Activated CD8-positive, alpha-beta memory T cell treated with anti-CD3 and anti-CD28 coated beads, Interleukin-2, amount 50 U/mL, for 1 hour (primary cell): ENCODE data around the gene EPS8L1.

Source experiments
- DNase-seq: peaks from one replicate; pipeline ENCODE4 v3.0.0-alpha.2; 2020; ENCODE audit errors: extremely low read depth

EPS8L1 gene

DNA sequence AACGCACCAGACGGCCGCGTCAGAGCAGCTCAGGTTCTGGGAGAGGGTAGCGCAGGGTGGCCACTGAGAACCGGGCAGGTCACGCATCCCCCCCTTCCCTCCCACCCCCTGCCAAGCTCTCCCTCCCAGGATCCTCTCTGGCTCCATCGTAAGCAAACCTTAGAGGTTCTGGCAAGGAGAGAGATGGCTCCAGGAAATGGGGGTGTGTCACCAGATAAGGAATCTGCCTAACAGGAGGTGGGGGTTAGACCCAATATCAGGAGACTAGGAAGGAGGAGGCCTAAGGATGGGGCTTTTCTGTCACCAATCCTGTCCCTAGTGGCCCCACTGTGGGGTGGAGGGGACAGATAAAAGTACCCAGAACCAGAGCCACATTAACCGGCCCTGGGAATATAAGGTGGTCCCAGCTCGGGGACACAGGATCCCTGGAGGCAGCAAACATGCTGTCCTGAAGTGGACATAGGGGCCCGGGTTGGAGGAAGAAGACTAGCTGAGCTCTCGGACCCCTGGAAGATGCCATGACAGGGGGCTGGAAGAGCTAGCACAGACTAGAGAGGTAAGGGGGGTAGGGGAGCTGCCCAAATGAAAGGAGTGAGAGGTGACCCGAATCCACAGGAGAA, 39.9 kb downstream of the EPS8L1 start:
- no peak for DNase-seq

DNA sequence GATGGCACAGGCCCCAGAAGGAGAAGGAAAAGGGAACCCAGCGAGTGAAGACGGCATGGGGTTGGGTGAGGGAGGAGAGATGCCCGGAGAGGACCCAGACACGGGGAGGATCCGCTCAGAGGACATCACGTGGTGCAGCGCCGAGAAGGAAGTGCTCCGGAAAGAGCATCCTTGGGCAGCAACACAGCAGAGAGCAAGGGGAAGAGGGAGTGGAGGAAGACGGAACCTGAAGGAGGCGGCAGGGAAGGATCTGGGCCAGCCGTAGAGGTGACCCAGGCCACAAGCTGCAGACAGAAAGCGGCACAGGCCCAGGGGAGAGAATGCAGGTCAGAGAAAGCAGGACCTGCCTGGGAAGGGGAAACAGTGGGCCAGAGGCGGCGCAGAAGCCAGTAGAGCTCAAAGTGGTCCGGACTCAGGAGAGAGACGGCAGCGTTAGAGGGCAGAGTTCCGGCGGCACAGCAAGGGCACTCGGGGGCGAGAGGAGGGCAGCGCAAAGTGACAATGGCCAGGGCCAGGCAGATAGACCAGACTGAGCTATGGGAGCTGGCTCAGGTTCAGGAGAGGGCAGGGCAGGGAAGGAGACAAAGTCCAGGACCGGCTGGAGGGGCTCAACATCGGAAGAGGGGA, 40.7 kb downstream of the EPS8L1 start:
- no peak for DNase-seq

DNA sequence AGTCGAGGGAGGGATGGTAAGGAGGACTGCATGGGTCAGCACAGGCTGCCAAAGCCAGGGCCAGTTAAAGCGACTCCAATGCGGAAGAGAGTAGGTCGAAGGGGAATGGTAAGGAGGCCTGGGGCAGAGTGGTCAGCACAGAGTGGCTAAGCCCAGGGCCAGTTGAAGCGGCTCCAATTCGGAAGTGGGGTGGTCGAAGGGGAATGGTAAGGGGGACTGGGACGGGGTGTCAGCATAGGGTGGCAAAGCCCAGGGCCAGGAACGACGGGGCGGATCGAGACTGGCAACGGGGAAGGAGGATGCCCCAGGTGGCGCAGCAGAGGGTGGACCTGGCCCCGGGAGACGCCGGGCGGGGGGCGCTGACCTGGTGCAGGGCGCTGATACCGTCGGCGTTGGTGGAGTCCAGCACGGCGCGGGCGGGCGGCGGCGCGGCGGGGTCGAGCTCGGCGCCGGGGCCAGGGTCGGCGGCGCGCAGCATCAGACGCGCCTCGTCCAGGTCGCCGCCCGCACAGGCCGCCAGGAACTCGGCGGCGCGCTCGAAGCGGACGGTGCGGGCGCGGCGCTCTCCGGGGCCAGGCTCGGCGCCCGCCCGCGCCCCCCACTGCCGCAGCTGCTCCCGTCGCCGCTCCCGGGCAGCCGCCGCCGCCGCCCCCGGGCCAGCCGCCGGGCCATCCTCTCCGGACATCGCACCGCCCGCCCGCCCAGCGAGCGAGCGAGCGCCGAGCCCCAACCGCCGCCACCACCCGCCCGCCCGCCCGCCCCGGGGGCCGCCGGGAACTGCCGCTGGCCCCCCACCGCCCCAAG, 41.4 kb downstream of the EPS8L1 start, which contains the start of gene PPP1R12C:
PPP1R12C (minus strand) TSS at position 779 of the 804 bp plus-strand sequence; CDS start at position 685, 94 bp downstream.
- no peak for DNase-seq

DNA sequence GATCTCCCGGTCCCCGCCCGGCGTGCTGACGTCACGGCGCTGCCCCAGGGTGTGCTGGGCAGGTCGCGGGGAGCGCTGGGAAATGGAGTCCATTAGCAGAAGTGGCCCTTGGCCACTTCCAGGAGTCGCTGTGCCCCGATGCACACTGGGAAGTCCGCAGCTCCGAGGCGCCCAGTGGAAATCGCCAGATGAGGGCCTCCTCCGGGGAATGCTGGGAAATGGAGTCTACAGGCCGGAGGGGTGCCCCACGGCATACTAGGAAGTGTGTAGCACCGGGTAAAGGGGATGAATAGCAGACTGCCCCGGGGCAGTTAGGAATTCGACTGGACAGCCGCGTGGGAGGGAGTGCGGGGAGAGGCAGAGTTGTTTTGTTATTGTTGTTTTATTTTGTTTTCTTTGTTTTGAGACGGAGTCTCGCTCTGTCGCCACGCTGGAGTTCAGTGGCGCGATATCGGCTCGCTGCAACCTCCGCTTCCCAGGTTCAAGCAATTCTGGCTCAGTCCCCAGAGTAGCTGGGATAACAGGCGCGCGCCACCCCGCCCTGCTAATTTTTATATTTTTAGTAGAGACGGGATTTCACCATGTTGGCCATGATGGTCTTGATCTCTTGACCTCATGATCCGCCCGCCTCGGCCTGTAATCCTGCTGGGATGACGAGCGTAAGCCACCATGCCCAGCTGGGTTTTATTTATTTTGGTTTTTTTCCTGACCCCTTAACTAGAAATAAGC, 42.2 kb downstream of the EPS8L1 start:
- peak; percentile 85 for DNase-seq

DNA sequence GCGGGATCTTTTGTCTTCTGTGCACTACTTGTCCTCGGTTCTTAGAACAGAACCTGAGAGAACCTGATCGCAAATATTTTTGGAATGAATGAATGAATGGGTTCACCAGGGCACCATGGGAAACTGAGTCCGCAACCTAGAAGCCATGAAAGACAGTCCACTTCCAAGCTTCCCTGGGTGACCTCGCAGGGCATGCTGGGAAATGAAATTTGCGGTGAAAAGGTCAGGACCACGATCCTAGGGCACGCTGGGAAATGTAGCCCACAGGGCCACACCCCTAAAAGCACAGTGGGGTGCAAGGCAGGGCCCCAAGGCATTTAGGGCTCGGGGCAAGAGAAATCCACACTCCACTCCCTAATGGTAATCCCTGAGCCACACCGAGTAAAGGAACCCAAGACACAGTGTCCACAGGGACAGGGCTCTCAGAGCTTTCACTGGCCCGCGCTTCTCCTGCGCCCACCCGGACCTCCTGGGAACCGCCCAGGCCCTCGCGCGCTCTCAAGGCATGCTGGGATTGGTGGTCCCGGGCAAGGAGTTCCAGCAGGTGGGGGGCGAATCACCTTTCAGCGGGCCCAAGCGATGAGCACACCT, 42.8 kb downstream of the EPS8L1 start:
- DNase-seq, result no peak

DNA sequence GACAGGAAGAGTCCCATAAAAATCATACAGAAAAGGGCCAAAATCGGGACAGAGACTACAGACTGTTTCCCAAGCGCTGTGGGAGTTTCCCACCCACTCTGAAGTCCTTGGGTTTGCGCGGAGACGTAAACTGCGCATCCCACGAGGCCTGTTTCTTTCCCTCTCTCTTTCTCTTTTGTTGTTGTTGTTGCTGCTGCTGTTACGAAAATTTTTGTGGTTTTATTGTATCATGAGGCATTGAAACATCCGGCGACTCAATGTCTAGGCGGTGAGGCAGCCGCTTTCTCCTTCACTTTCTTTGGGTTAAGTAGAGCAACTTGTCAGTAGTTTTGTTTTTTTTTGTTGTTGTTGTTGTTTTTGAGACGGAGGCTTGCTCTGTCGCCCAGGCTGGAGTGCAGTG, 43.4 kb downstream of the EPS8L1 start:
- no peak for DNase-seq

DNA sequence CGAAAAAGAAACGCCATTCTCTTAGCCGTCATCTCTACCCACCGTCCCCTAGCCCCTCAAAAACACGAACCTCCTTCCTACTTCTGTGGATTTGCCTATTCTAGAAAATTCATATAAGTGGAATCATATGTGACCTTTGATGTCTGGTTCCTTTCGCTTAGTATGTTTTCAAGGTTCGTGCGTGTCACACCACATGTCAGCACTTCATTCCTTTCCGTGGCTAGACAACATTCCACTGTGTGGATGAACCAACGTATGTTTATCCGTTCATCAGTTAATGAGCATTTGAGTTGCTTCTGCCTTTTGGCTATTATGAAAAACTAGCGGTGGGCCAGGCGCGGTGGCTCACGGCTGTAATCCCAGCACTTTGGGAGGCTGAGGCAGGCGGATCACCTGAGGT, 55.8 kb downstream of the EPS8L1 start:
- no peak for DNase-seq

DNA sequence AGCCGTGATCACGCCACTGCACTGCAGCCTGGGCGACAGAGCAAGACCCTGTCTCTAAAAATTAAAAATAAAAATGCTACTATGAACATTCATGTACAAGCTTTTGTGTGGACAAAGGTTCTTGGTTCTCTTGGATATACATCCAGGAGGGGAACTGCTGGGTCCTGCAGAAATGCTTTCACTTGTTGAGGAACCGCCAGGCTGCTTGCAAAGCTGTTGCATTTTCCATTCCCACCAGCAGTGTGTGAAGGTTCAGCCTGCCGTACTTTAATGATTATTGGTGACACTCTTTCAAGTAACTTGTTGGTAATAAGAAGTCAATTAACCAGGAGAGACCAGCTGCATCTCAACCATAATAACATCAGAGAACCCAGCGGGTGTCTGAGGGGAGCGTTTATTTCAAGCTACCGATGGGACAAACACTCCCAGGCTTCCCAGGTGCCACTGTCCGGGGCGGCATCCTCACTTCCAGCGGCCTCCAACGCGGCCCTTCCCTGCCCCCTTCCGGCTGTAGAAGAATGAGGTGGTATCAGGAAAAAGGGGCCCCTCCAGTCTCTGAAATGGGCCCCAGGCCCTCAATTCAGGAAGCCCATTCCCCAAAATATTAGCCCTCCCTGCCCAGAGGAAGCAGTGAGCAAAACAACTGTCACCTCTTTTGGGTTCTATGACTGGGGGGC, 56.9 kb downstream of the EPS8L1 start:
- DNase-seq, result no peak

DNA sequence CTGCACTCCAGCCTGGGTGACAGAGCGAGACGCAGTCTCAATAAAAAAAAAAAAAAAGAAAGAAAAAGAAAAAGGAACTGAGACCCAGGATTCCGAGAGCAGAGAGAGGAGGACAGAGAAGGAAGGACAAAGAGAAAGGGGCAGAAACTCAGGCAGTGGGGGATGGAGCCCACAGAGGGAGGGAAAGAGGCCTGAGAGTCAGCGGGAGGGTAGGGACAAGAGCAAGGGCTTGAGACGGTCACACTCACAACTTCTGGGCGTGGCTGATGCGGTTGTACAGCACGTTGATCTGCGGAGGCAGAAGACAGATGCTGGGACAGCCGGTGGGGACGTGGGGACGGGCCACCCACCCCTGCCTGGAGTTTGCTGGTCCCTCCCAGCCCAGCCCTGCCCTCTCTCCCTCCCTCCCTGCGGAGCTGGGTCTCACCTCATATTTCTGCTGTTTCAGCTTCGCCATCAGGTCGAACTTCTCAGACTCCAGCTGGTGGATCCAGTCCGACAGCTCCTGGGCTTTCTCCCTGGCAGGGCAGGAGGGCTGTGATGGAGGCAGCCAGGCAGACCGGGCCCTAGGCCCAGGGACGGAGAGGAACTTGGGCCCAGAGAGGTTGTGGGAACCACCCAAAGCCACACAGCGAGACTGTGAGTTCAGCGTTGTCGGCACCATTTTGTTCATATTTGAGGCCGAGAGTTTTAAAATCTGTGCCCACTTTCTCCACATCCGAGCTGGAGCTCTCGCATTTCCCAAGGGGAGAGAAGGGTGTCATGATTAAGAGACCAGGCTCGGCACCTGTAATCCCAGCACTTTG, 58.2 kb downstream of the EPS8L1 start:
- no peak for DNase-seq

DNA sequence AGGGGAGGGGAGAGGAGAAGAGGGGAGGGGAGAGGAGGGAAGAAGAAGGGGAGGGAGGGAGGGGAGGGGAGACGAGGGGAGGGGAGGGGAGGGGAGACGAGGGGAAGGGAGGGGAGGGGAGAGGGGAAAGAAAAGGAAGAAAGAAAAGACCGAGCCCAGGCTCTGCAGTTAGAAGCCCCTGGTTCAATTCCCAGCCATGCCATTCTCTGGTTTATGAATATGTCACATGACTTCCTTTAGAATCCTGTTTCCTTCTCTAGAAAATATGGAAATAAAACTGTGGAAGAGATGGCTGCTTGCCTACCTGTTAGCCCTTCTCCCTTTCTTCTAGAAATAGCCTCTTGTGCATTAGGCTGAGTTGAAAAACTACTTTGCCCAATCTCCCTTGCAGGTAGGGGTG, 59.1 kb downstream of the EPS8L1 start:
- DNase-seq, result no peak

DNA sequence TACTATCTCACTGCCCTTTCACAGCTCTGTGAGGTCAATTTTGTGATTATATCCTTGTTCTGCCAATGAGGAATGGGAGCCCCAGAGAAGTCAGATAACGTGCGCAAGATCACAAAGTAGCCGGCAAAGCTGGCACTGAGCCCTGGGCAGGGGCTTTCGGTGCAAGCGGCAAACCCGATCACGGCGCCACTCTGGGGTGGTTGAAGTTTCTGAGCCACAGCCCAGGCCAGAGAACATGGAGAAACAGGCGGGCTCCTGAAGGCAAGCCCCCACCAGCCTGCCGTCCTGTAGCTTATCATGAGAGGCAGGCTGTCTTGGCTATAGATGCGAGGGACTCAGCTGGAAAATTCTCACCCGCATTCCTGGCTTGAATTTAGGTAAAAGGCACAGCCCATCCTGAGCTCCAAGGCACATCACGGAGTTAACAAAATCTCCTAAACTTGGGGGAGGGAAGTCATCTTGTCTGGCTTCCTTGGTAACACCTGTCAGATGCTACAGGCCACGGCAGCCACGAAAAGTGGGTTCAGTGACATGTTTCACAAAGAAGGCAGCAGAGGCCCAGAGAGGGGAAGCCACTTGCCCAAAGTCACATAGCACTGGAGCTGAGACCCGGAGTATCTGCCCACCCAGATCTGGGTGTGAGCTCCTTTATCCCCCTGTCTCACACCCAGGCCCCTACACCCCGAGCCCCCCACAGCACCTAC, 60.9 kb downstream of the EPS8L1 start:
- DNase-seq, result no peak
